Measurements from ENCODE around the gene SAE1. TPM values are rescaled to one million over a fixed set of nuclear protein-coding genes. Genes with fewer than 3 reads are reported as not detected.

SAE1 gene
- total and polyA plus RNA-seq, 2 donors: 81.4 to 115 TPM

DNA sequence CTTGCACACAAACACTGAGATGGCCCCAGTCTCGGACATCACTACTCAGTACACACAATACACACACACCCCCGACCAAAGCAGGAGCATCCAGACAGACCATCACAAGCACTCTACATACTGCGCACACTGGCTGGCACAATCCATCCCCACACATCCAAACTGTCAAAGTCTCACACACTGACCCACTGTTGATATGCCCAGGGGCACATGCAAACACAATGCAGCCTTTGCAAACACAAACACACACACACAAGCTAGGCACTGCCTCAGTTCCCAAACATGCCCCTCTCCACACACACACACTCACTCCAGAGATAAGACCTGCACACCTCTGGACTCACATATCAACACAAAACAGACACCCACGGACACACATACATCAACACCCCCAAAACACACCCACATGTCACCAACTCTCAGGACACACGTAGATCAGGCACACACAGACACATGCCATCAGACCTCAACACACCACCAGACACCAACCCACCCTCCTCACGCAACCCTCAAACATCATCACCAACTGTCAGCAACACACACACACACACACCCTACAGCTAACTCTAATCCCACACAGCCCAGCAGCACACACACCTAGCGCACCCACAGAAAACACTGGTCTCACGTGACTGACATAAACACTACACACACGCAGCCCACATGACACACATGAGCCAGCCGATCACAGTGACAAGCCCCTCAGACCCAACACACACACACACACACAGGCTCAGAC, 98.5 kb downstream of the SAE1 start:
- DNase-seq (ENCODE audit: extremely low spot score): no peak
- Histone ChIP-seq H3K4me3 (ENCODE audit: low read depth, low read length) (peak overlapping the region; percentile 83), H3K36me3 (ENCODE audit: insufficient read depth) (no peaks in the 10 kb centered on the region), H3K27ac (ENCODE audit: low read depth) (peak overlapping the region; percentile 98), H3K4me1 (ENCODE audit: insufficient read depth) (no peaks in the 10 kb centered on the region)
- 26% methylated on average over 10 of the region's 10 CpGs for WGBS

DNA sequence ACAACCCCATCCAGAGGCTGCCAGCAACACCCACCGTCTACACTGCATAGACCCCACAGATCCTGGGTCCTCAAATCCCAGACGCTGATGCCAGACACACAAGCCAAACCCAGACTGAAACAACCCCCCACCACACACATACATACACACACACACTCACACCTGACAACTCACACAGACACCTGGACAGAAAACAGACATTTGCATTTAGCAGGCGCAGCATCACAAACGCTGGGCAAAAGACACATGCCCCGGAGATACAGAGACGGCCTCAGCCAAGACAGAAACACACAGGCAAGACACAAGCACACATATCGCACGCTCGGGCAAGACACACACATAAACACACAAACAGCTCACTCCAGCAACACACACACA, 99.0 kb downstream of the SAE1 start:
- WGBS: 6% methylated on average over 9 of the region's 9 CpGs
- no peak for DNase-seq (ENCODE audit: extremely low spot score)
- Histone ChIP-seq H3K4me3 (ENCODE audit: low read depth, low read length) (peak overlapping the region; percentile 83), H3K4me1 (ENCODE audit: insufficient read depth) (no peaks in the 10 kb centered on the region), H3K36me3 (ENCODE audit: insufficient read depth) (no peaks in the 10 kb centered on the region), H3K27ac (ENCODE audit: low read depth) (peak overlapping the region; percentile 63)

DNA sequence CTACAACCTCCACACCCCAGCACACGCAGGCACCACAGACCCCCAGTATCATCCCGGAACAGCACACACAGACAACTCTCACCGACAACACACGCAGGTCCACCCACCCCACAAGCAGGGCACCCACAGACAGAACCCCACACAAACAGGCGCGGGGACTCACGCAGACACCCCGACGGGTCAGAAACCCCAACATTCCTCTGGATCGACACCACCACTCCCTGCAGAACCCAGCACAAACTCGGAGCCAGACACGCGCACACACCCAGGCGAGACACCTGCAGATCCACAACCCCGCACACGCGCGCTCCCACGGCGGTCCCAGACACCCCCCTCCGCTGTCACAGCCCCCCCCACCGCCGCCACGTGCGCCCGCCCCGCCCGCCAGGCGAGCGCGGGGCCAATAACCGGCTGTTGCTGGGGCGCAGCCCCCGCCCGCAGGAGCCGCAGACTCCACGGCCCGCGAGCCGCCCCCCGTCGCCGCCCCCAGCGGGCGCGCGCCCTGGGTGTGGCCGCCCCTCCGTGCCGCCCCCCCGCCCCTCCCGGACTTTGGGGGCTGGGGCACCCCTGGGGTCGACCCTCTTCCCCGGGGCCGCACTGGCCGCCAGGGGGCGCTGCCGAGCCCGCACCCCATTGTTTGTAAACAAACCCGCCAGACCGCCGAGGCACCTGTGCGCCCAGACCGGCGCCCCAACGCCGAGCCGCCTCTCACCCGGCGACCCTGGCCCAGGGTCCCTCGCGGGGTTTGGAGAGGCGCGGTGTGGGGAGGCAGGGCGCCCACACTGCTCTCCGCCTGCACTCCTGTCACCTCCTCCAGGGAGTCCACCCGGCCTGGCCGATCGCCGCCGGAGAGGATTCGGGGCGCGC, 99.7 kb downstream of the SAE1 start:
- 1% methylated on average over 84 of the region's 84 CpGs for WGBS
- H3K27ac ChIP-seq (ENCODE audit: low read depth): peak overlapping the region; percentile 86
- H3K4me3 ChIP-seq (ENCODE audit: low read depth, low read length): peak overlapping the region; percentile 83
- no peaks in the 10 kb centered on the region for H3K36me3 ChIP-seq (ENCODE audit: insufficient read depth)
- DNase-seq (ENCODE audit: extremely low spot score): no peak
- no peaks in the 10 kb centered on the region for H3K4me1 ChIP-seq (ENCODE audit: insufficient read depth)

DNA sequence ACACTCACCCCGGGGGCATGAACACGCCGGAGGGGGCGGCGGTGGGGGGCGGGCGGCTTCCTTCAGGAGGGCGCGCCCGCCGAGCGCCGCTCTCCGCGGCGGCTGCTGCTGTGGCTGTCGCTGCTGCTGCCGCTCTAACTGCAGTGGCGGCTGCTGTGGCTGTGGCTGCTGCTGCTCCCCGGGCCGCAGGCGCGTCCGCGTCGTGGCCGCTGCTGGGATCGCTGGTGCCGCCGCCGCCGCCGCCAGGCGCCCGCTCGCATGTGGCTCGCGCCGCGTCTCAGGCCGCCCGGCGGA, 100.2 kb downstream of the SAE1 start, which contains the start of gene BBC3:
Gene BBC3 (minus strand): TSS at position 279 of the 294 bp plus-strand sequence. CDS start 2,768 bp downstream, outside the sequence.
- Histone ChIP-seq H3K36me3 (ENCODE audit: insufficient read depth) (no peaks in the 10 kb centered on the region), H3K27ac (ENCODE audit: low read depth) (peak within 1 kb of the TSS; percentile 86), H3K4me1 (ENCODE audit: insufficient read depth) (no peaks in the 10 kb centered on the region), H3K4me3 (ENCODE audit: low read depth, low read length) (peak within 1 kb of the TSS; percentile 83)
- no peak for DNase-seq (ENCODE audit: extremely low spot score)
- under 1% methylated on average over 43 of the region's 43 CpGs for WGBS

DNA sequence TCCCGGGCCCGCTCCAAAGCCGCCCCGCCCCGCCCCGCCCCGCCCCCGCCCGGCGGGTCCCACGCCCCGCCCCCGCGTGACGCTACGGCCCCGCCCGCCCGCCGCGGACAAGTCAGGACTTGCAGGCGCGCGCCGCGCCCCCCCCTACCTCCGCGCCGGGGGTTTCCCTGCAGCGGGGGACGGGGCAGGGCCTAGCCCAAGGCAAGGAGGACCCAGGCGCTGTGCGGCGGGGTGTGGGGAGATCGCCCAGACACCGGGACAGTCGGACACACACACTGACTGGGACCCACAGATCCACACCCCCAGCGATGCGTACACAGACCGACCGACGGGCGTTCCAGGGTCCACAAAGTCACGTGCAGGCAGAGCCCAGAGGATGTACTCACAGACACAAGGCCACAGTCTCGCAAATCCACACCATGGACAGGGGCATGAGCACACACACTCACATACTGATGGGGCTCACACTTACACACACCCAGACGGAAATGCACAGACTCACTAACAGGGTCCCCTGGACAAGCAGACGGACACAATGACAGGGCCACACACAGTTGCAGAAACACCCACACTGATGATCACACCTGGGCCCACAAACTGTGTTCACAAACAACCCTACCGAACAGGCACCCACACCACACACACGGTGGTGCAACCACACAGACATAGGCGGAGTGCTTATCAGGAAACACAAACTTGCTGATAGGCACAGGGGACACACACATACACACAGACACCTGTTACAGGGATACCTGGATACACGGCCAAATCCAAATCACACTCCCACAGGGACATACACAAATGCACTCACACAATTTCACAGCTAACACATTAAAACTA, 100.8 kb downstream of the SAE1 start:
- H3K36me3 ChIP-seq (ENCODE audit: insufficient read depth): no peaks in the 10 kb centered on the region
- DNase-seq (ENCODE audit: extremely low spot score): no peak
- no peaks in the 10 kb centered on the region for H3K4me1 ChIP-seq (ENCODE audit: insufficient read depth)
- peak overlapping the region; percentile 39 for H3K27ac ChIP-seq (ENCODE audit: low read depth)
- peak overlapping the region; percentile 83 for H3K4me3 ChIP-seq (ENCODE audit: low read depth, low read length)
- WGBS: 8% methylated on average over 42 of the region's 51 CpGs

DNA sequence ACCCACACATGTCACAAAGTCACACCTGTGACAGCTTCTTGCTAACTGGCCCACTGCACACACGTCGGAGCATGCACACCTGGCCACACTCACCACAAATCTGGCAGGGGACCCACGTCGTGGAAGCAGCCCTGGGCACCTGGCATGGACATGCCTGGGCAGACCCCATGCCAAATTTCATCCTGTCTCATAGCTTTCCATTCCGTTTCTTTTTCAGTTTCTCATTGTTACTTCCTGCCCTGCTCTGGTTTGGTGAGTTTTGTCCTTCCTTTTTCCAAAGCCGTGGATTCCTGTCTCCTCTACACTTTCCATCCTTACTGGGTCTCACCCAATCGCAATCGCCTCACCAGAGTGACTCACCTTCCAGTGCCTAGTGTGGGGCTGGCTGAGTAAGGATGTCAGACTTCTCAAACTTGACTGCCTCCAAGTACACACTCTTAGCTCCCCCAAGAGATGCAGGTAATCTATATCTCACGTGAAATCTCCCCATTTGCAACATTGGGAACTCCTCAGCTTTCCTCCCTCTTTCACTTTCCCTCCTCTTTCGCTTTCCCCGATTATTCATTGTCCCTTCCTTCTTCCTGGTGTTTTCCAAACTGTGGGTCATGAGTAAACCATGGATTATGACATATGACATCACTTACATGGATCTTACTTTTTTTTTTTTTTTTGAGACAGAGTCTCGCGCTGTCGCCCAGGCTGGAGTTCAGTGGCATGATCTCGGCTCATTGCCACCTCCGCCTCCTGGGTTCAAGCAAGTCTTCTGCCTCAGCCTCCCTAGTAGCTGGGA, 102.0 kb downstream of the SAE1 start:
- H3K27ac ChIP-seq (ENCODE audit: low read depth): peak overlapping the region; percentile 3
- H3K4me3 ChIP-seq (ENCODE audit: low read depth, low read length): no peak overlapping the region
- 55% methylated on average over 16 of the region's 16 CpGs for WGBS
- H3K4me1 ChIP-seq (ENCODE audit: insufficient read depth): no peaks in the 10 kb centered on the region
- DNase-seq (ENCODE audit: extremely low spot score): no peak
- no peaks in the 10 kb centered on the region for H3K36me3 ChIP-seq (ENCODE audit: insufficient read depth)

DNA sequence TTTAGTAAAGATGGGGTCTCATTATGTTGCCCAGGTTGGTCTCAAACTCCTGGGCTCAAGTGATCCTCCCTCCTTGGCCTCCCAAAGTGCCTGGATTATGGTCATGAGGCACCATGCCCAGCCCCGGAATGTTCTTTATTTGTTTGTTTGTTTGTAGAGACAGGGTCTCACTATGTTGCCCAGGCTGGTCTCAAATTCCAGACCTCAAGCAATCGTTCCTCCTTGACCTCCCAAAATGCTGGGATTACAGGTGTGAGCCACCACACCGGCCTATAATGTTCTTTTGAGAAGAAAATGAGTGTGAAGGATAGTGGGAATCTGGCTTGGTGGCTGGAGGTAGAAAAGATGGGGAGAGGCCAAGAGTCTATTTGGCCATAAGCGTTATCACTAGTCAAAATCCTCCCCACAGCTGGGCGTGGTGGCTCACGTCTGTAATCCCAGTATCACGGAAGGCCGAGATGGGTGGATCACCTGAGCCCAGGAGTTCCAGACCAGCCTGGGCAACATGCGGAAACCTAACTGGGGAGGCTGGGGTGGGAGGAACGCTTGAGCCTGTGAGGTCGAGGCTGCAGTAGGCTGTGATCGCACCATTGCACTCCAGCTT, 105.5 kb downstream of the SAE1 start:
- no peak for DNase-seq (ENCODE audit: extremely low spot score)
- no peaks in the 10 kb centered on the region for H3K4me1 ChIP-seq (ENCODE audit: insufficient read depth)
- H3K4me3 ChIP-seq (ENCODE audit: low read depth, low read length): no peak overlapping the region
- no peak overlapping the region for H3K27ac ChIP-seq (ENCODE audit: low read depth)
- WGBS: 84% methylated on average over 12 of the region's 12 CpGs
- no peaks in the 10 kb centered on the region for H3K36me3 ChIP-seq (ENCODE audit: insufficient read depth)

DNA sequence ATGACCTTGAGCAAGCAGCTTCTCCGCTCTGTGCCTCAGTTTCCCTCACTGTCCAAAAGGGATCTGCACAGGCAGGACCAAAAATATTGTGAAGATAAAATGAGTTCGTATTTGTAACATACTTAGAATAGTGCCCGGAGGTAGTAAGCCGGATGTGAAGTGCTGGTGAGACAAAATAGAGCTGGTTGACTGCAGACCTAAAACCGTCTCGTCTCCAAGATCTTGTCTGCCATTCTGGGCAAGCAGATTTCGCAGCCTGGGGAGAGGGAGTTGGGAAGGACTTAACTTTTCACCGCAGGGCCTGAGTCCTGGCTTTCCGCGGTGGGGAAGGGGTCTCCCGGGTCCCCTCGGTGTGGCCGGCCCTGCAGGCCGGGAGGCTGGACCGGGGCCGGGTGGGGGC, 108.5 kb downstream of the SAE1 start:
- WGBS: 9% methylated on average over 16 of the region's 16 CpGs

DNA sequence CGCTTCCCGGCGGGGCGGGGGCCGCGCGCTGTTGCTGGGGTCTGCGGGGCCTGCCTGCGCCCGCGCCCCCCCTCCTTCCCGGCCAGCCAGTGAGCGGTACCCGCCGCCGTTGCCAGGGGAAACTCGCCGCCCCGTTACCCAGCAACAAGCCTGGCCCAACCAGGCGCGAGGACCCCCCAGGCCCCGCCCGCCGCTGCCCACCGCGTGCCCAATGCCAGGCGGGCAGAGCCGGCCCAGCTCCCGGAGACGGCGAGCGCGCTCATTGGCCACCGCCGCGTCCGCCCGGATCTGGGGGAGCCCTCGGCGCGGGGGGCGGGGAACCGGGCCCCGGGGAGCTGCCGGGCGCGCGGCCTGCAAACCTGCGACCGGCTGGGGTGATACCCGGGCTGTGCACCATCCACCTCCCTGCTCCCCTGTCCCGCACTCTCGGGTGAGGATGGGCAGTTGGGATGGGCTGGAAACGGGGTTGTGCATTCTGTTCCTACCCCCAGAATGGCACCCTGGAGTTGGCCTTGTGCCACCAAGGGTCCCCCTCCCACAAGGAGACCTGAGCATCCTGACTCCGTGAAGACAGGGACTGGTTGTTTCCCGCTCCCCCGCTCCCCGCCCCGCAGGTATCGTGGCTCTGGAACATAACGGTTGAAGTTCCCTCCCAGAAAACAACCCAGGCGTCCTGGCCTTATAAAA, 109.1 kb downstream of the SAE1 start:
- Histone ChIP-seq H3K4me3 (ENCODE audit: low read depth, low read length) (peak overlapping the region; percentile 20), H3K36me3 (ENCODE audit: insufficient read depth) (no peaks in the 10 kb centered on the region), H3K4me1 (ENCODE audit: insufficient read depth) (no peaks in the 10 kb centered on the region), H3K27ac (ENCODE audit: low read depth) (no peak overlapping the region)
- DNase-seq (ENCODE audit: extremely low spot score): no peak
- 3% methylated on average over 62 of the region's 62 CpGs for WGBS

More for the DNA sequence above, 108.5 kb downstream of the SAE1 start:
- Histone ChIP-seq H3K4me3 (ENCODE audit: low read depth, low read length) (peak overlapping the region; percentile 20), H3K36me3 (ENCODE audit: insufficient read depth) (no peaks in the 10 kb centered on the region), H3K4me1 (ENCODE audit: insufficient read depth) (no peaks in the 10 kb centered on the region), H3K27ac (ENCODE audit: low read depth) (peak overlapping the region; percentile 6)
- no peak for DNase-seq (ENCODE audit: extremely low spot score)

DNA sequence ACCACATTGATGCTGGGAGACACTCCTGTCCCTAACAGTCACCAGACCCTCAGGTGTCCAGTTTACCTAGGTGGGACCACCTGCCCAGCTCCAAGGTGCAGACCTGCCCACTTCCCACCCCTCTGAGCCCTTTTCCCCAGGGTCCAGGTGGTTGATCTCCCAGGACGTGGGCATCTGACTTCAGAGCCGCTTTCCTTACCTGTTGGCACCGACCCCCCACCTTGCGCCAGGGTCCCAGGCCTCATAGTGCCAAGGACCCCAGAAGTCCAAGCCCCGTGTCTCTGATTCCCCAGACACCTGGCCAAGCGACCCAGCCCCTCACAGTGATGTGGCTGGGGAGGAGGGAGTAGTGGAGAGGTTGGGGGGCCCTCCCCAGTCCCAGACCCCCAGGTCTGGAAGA, 109.9 kb downstream of the SAE1 start:
- no peak for DNase-seq (ENCODE audit: extremely low spot score)
- no peaks in the 10 kb centered on the region for H3K4me1 ChIP-seq (ENCODE audit: insufficient read depth)
- WGBS: 66% methylated on average over 6 of the region's 6 CpGs
- no peak overlapping the region for H3K4me3 ChIP-seq (ENCODE audit: low read depth, low read length)
- no peak overlapping the region for H3K27ac ChIP-seq (ENCODE audit: low read depth)
- H3K36me3 ChIP-seq (ENCODE audit: insufficient read depth): no peaks in the 10 kb centered on the region

DNA sequence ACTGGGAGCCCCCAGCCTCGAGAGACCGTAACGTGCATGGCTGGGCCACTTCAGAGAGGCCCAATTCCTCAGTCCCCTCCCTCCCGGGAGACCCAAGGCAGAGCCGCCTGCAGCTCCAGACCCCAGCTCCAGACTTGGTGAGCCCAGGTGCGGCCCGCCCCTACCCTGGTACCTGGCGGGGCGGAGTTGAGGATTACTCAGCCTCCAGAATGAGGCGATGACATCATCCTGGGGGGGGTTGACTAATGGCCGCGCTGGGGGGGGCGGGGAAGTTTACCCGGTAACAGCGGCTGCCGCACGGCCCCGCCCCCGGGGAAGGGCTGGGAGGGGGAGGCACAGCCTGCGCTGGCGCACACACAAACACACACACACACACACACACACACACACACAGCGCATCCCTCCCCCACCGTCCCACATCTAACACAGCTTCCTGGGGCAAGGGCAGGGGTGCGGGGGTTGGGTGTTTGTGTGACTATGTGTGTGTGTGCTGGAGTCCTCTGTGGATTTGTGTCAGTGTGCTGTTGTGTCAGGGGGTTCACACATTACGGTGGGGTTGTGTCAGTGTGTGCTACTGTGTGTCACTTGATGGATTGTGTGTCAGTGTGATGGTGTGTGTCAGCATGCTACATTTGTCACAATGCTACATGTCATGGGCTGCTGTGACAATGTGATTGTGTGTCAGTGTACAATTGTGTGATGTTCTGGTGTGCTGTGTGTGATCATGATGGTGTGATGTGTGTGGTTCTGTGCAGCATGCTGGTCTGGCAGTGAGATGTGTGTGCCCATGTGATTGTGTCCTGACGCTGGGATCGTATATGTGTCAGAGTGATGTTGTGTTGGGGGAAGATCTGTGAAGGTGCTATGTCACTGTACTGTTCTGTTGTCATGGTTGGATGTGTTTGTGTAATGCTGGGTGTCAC, 110.6 kb downstream of the SAE1 start:
- H3K4me3 ChIP-seq (ENCODE audit: low read depth, low read length): no peak overlapping the region
- WGBS: 9% methylated on average over 27 of the region's 27 CpGs
- no peak overlapping the region for H3K27ac ChIP-seq (ENCODE audit: low read depth)

More for the DNA sequence above, 110.6 kb downstream of the SAE1 start:
- no peaks in the 10 kb centered on the region for H3K4me1 ChIP-seq (ENCODE audit: insufficient read depth)
- no peak for DNase-seq (ENCODE audit: extremely low spot score)
- no peaks in the 10 kb centered on the region for H3K36me3 ChIP-seq (ENCODE audit: insufficient read depth)
